ENCODE measurements around the gene DNMT3A.

The DNMT3A gene

GRCh38 chr2:25253153-25253626, 88.5 kb downstream of the DNMT3A start:
- no peak for DNase-seq

DNA sequence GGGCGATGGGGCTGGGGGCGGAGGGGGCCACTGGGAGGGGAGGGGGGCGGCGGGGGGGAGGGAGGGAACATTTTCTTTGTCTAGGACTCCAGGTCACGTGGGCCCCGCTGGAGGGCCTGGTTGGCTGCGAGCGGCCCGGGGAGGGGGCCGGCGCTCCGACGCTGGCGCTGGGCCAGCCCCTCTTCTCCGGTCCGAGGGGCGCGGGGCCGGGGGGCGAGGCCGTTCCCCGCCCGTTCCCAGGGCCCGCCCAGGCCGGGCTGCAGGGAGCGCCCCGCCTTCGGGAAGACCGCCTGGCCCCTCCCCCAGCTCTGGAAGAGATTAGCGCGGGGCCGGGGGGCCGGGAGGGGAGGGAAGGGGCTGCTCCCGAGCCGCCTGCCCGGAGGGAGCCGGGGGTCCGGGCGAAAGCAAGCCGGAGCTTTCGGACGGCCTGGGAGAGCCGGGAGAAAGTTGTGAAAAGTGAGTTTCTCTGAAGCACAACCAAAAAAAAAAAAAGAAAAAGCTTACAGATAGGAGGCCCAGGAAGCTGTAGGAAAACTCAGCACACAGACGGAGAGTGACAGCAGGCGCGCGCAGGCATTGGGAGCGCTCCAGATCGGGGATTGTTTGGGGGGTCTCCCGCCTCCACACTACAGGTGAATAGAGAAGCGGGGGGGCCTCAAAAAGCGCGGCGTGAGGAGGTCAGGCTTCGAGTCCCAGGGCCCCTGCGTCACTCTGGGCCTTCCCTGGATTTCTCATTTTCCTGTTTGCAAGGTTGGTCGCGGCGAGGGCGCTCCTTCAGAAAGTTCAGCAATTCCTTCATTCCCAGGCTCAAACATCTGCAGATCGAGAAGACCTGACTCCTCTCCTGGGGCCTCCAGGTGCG, 89.2 kb downstream of the DNMT3A start:
- no peak for DNase-seq

GRCh38 chr2:25251422-25252273, 90.1 kb downstream of the DNMT3A start:
- no peak for DNase-seq

- DNase-seq = no peak
Measured at GRCh38 chr2:25251071-25251421, 90.7 kb downstream of the DNMT3A start.

DNA sequence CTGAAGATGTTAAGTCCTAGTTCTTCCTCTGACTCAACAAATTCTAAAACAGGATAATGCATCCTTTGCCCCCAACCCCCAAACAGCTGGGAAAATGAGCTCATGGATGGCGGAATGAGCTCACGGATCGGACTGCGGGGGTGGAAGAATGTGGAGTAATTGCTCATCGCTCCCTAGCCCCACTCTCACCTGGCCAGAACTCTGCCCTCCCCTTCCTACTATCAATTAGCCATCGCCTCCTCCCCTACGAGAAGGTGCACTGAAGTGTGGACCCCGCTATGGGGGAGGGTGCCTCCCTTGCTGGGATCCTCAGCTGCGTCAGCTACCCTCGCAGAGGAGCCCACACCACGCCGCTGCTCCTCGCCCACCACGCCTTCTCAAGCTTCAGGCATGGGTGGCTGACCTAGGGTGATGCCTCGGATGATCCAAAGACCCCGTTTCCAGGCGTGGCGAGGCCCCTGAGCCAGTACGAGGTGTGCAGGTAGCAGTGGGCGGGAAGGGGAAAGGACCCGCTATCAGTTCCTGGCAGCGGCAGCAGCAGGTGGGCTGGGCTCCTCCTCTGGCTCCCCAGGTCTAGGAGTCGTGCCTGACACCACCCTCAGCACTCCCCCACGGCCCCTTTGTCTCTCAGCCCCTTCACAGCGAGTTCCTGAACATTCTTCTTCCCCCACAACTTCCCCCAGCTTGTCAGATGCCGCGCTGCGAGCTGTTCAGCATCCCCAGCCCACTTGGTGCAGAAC, 91.2 kb downstream of the DNMT3A start:
- no peak for DNase-seq

GRCh38 chr2:25249785-25250184, 91.9 kb downstream of the DNMT3A start:
- no peak for DNase-seq

DNA sequence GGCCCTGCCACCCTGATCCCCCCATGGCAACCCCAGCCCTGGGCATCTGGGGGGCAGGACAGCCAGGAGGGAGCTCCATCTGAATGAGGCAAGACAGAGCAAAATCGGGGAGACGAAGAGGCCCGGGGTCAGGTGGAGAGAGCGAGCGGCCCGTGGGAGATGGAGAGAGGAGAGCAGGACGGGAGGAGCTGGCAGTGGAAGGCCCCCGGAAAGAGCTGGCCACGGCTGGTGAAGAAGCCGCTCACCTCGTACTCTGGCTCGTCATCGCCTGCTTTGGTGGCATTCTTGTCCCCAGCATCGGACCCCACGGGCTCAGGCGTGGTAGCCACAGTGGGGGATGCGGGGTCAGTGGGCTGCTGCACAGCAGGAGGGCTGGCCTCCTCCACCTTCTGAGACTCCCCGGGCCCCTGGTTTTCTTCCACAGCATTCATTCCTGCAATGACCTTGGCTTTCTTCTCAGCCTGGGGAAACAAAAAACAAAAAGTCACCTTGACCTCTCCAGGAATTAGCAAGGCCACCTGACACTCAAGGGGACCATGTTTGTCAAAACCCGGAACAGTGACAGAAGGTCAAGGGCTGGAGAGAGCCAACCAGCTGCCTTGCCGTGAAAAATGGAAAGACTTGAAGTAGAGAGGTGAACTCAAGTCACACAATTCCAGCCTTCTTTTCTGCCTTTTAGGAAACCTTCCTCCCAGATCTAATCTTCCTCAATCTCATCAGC, 93.8 kb downstream of the DNMT3A start:
- no peak for DNase-seq

DNA sequence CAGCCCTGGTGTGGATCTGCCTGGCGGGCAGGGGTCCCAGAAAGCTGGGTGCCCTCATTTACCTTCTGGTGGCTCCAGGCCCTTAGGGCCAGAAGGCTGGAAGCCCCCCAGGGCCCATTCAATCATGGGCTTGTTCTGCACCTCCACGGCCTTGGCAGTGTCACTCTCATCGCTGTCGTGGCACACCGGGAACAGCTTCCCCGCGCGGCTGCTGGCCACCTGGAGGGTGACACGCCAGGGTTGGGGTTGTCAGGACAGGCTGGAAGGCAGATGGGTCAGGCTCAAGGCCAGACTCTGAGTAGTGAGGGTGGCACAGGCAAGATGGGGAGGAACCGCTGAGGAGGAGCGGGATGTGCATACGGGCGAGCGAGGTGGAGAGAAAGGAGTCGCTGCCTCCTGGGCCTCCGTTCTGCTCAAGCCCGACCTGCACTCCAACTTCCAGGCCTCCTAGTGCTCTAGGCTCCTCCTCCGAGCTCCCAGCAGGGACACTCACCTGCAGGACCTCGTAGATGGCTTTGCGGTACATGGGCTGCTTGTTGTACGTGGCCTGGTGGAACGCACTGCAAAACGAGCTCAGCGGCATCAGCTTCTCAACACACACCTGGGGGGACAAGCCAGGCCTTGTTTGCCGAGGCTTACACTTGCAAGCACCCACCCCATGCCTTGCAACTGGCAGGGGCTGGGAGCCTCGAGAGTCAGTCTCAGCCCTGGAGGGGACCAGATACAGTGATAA, 95.0 kb downstream of the DNMT3A start:
- DNase-seq = no peak

GRCh38 chr2:25246001-25246400, 95.7 kb downstream of the DNMT3A start:
- DNase-seq = no peak

DNA sequence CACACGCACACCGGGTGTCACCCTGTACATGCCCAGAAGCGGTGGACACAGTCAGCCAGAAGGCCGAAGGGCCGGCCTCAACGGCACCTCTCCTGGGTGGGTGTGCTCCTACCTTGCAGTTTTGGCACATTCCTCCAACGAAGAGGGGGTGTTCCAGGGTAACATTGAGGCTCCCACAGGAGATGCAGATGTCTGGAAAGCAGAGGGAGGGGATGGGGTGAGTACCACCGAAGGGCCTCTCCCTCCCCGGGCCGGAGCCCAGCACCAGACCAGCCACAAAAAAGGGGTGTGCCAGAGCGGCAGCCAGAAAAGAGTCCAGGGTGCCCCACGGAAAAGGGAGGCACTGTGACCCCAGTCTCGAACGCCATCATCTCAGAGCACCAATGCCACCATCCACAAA, 96.6 kb downstream of the DNMT3A start:
- no peak for DNase-seq

DNA sequence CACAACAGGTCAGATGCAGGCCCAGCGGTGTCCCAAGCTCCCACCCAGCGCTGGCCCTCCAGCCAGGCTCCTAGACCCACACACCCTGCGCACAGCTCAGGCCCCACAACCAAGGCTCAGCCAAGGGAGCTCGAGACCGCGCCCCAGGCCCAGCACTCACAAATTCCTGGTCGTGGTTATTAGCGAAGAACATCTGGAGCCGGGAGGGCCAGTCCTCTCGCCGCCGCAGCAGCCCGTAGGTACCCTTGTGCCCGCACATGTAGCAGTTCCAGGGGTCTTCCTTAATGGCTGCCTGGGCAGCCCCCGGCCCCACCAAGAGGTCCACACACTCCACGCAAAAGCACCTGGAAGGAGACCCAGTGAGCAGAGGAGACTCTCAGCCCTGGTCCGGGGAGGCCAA, 97.7 kb downstream of the DNMT3A start:
- DNase-seq = no peak

- no peak for DNase-seq
Measured at GRCh38 chr2:25241452-25241851, 100.3 kb downstream of the DNMT3A start.

GRCh38 chr2:25240636-25241035, 101.1 kb downstream of the DNMT3A start:
- DNase-seq = no peak

GRCh38 chr2:25238920-25239319, 102.8 kb downstream of the DNMT3A start:
- no peak for DNase-seq

- no peak for DNase-seq
Measured at GRCh38 chr2:25237764-25238163, 104.0 kb downstream of the DNMT3A start.

DNA sequence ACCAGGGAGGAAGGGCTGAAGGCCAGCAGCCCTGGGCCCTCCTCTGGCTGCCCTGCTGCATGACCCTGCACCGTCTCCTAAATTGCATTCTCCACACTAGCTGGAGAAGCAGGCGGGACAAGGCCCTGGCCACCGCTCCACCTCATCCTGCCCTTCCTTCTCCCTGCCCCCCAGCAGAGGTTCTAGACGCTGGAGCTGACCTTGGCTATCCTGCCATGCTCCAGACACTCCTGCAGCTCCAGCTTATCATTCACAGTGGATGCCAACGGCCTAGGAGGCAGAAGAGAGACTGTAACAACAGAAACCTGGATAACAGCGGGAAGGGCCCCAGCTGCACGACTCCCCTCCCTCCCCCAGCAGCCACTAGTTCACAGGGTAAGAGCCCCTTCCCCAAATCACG, 105.0 kb downstream of the DNMT3A start:
- DNase-seq = no peak

DNA sequence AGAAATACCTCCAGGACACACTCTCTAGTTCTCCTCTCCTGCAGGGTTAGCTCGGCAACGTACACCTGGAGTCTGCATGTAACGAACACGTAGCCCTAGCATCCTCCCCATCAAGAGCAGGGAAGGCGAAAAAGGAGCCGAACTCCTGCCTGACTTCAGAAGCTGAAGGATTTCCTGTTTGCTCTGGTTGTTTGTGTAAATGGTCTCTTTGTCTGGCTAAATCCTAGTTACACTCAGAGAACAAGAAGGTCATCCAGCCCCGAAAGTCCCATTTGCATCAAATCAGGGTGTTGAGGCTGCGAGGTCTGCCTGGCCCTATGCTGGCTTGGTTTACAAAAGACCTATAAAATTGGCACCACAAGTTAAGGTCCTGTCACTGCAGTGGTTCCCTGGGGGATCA, 107.0 kb downstream of the DNMT3A start:
- DNase-seq = no peak

DNA sequence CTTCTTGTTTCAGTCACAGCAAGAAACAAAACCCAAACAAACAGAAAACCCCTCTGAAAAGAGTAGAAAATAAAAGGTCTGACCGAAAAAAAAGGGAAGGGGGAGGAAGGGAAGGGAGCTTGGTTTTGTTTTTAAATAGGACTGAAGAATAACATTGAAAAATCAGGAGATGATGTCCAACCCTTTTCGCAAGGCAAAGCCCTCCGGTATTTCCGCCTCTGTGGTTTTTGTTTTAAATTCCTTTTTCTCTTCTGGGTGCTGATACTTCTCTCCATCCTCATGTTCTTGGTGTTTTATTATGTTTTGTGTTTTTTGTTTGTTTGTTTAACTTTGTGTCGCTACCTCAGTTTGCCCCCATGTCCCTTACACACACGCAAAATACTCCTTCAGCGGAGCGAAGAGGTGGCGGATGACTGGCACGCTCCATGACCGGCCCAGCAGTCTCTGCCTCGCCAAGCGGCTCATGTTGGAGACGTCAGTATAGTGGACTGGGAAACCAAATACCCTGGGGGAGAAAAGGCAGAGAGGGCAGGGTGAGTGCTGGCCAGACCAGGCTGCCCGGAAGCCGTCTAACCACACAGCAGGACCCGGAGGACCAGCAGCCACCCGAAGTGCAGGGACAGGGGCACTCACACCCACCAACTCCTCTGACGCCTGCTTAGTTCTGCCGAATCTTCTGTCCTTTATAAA, 107.7 kb downstream of the DNMT3A start:
- DNase-seq = no peak

DNA sequence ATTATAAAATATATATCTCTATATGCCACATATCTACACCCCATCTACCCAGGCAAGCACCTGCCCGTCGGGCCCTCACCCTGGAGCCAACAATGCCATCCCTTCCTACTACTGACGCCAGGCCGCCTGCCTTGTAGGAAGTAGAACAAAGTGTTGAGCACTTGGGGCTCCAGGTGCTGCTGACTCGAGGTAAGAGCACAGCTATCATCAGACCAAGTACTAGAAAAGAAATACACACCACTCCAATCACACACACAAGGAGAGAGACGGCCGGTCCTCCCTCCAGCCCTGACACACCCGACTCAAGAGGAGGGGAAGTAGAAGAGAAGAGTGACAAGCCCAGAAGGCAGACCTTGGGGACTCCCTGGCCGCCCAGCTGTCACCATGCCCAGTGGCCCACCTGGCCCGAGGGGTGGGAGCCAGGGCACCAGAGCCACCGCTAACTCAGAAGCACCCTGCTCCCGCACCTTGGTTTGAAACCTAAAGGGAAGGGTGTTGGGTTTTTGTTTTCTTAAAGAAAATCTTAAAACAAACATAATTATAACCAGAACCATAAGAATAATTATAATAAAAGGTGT, 109.4 kb downstream of the DNMT3A start:
- no peak for DNase-seq

DNA sequence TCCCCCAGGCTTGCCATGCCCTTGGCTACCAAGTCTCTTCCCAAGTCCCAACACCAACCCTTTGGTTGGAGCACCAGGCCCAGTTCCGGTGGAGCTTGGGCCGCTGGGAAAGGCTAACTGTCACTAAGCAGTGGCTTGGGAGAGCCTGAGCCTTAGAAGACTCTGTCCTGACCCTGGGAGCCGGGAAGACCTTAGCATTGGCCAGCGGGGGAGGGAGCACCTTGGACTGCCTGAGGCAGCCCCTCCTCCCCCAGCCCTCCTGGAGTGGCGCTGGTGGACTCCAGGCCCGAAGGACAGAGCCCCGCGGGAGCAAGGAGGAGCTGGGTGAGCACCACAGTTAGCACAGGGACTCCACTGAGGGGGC, 110.8 kb downstream of the DNMT3A start:
- no peak for DNase-seq
